B cell (primary cell): ENCODE data around the gene ESYT2.

ENCODE experiments used
- EZH2 ChIP-seq: IDR thresholded peaks from 2 replicates; pipeline ENCODE4 v1.6.1; 2012; ENCODE audit warnings: borderline replicate concordance, low read depth, mild to moderate bottlenecking, moderate library complexity, low read length; ENCODE audit not compliant: insufficient read depth, poor library complexity, severe bottlenecking
- TF ChIP-seq, protein P1 (sequence below): fragments of 200-600 bp; IDR thresholded peaks from one replicate; pipeline ENCODE4 v1.8.0; 2022; ENCODE audit warnings: antibody characterized with exemption, mild to moderate bottlenecking

DNA sequence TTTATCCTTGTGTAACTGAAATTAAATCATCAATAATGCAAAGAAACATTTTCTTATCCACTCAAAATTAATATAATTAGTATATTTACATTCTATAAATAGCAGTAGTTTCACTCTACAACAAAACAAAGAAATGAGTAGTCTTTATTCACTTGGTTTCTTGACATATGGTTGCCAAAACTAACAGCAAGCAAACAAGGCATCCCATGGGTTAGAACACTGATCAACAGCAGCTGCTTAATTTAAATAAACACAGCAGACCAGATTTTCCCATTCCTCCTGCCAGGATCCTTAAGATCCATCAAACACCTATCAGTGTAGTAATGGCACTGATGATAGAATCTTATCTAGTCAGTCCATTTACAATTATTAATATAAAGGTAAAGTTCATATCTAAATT lies 146.9 kb downstream of the ESYT2 start:
- TF ChIP-seq, protein P1, sequence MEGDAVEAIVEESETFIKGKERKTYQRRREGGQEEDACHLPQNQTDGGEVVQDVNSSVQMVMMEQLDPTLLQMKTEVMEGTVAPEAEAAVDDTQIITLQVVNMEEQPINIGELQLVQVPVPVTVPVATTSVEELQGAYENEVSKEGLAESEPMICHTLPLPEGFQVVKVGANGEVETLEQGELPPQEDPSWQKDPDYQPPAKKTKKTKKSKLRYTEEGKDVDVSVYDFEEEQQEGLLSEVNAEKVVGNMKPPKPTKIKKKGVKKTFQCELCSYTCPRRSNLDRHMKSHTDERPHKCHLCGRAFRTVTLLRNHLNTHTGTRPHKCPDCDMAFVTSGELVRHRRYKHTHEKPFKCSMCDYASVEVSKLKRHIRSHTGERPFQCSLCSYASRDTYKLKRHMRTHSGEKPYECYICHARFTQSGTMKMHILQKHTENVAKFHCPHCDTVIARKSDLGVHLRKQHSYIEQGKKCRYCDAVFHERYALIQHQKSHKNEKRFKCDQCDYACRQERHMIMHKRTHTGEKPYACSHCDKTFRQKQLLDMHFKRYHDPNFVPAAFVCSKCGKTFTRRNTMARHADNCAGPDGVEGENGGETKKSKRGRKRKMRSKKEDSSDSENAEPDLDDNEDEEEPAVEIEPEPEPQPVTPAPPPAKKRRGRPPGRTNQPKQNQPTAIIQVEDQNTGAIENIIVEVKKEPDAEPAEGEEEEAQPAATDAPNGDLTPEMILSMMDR = no peak
- TF ChIP-seq EZH2 = no peak
